Smooth muscle cell (in vitro differentiated cells): ENCODE measurements around the gene AOAH. TPM values are rescaled to one million over a fixed set of nuclear protein-coding genes. Genes with fewer than 3 reads are reported as not detected.

Experiments used
- DNase-seq: peaks from one replicate; lab custom pipeline; 2025; ENCODE audit not compliant: unreplicated experiment; lab: John Stamatoyannopoulos, UW
- H2AFZ ChIP-seq: fragments of 200-600 bp; sonication (generic); 2 replicates; pipeline ENCODE4 v1.6.0; 2016; ENCODE audit warnings: antibody characterized with exemption, low read depth, mild to moderate bottlenecking
- H3F3A ChIP-seq: fragments of 200-600 bp; sonication (generic); 2 replicates; pipeline ENCODE4 v1.6.0; 2017; ENCODE audit warnings: antibody characterized with exemption, low read depth
- H3K27ac ChIP-seq: fragments of 200-600 bp; sonication (generic); 2 replicates; pipeline ENCODE4 v1.5.1; 2016; ENCODE audit warnings: low read depth, mild to moderate bottlenecking
- H3K27me3 ChIP-seq: fragments of 200-600 bp; sonication (generic); 2 replicates; pipeline ENCODE4 v1.6.1; 2016; ENCODE audit warnings: low read depth, mild to moderate bottlenecking
- H3K36me3 ChIP-seq: fragments of 200-600 bp; sonication (generic); 2 replicates; pipeline ENCODE4 v1.5.1; 2016; ENCODE audit warnings: low read depth
- H3K4me1 ChIP-seq: fragments of 200-600 bp; sonication (generic); 2 replicates; pipeline ENCODE4 v1.5.1; 2016; ENCODE audit warnings: low read depth
- H3K4me2 ChIP-seq: fragments of 200-600 bp; sonication (generic); 2 replicates; pipeline ENCODE4 v1.6.0; 2016; ENCODE audit warnings: mild to moderate bottlenecking
- H3K4me3 ChIP-seq: fragments of 200-600 bp; sonication (generic); 2 replicates; pipeline ENCODE4 v1.5.1; 2016; ENCODE audit warnings: mild to moderate bottlenecking
- H3K79me2 ChIP-seq: fragments of 200-600 bp; sonication (generic); 2 replicates; pipeline ENCODE4 v1.6.0; 2016; ENCODE audit warnings: low read depth, mild to moderate bottlenecking
- H3K9ac ChIP-seq: fragments of 200-600 bp; sonication (generic); 2 replicates; pipeline ENCODE4 v1.6.0; 2016; ENCODE audit warnings: low read depth
- H3K9me3 ChIP-seq: fragments of 200-600 bp; sonication (generic); replicated peaks from 2 replicates; pipeline ENCODE4 v1.5.1; 2016; ENCODE audit warnings: low read depth
- H4K20me1 ChIP-seq: fragments of 200-600 bp; sonication (generic); 2 replicates; pipeline ENCODE4 v1.6.0; 2016; ENCODE audit warnings: low read depth
- CTCF ChIP-seq: fragments of 200-600 bp; sonication (generic); IDR thresholded peaks from 2 replicates; pipeline ENCODE4 v1.5.1; 2017; ENCODE audit warnings: borderline replicate concordance, mild to moderate bottlenecking, antibody characterized with exemption; ENCODE audit not compliant: insufficient read depth, poor library complexity, severe bottlenecking
- WGBS: methylation state at CpG from one replicate; pipeline ENCODE4 v1.1.7; 2016; ENCODE audit warnings: low lambda C conversion rate; 5-methylcytosine and 5-hydroxymethylcytosine counted together
- polyA plus RNA-seq: library from polyadenylated mRNA; unstranded; fragments of >200 nt; fragmentation: Nextera tagmentation; extraction: Ambion mirVana; gene quantifications from 2 replicates; pipeline ENCODE4 v1.2.1, GENCODE V29; 2016
- total RNA-seq: library from RNA; depleted of rRNA; stranded (reverse); fragments of >200 nt; gene quantifications from 2 replicates; pipeline ENCODE4 v1.2.3, GENCODE V29; 2014

Gene AOAH
- total and polyA plus RNA-seq, 2 experiments from 2014 or later, result not detected

GRCh38 chr7:36710186-36710791 is 14.0 kb downstream of the AOAH start:
- TF ChIP-seq CTCF, result no peak
- no peak overlapping the region for H3K9ac ChIP-seq
- H3F3A ChIP-seq, result no peaks in the 10 kb centered on the region
- no peaks in the 10 kb centered on the region for H3K9me3 ChIP-seq
- no peak overlapping the region for H3K27ac ChIP-seq
- no peaks in the 10 kb centered on the region for H3K4me1 ChIP-seq
- no peak overlapping the region for H2AFZ ChIP-seq
- no peaks in the 10 kb centered on the region for H3K36me3 ChIP-seq
- H3K79me2 ChIP-seq, result no peaks in the 10 kb centered on the region
- no peak overlapping the region for H3K4me3 ChIP-seq
- H3K27me3 ChIP-seq, result no peaks in the 10 kb centered on the region
- WGBS, result 80% methylated on average over 3 of the region's 3 CpGs
- no peak overlapping the region for H3K4me2 ChIP-seq
- H4K20me1 ChIP-seq, result no peaks in the 10 kb centered on the region
- DNase-seq, result no peak

- Histone ChIP-seq H3K27ac (no peak overlapping the region), H4K20me1 (no peaks in the 10 kb centered on the region), H3K4me1 (no peaks in the 10 kb centered on the region), H3F3A (no peaks in the 10 kb centered on the region), H3K4me3 (no peak overlapping the region), H3K4me2 (no peak overlapping the region), H3K79me2 (no peaks in the 10 kb centered on the region), H3K27me3 (no peaks in the 10 kb centered on the region), H3K9ac (no peak overlapping the region), H2AFZ (no peak overlapping the region), H3K36me3 (no peaks in the 10 kb centered on the region), H3K9me3 (no peaks in the 10 kb centered on the region)
- no peak for TF ChIP-seq CTCF
- WGBS, result 81% methylated on average over 5 of the region's 5 CpGs
- no peak for DNase-seq
Observed at GRCh38 chr7:36708767-36709166, 15.5 kb downstream of the AOAH start.

- WGBS, result 92% methylated on average over 4 of the region's 4 CpGs
Observed at GRCh38 chr7:36707898-36708297, 16.4 kb downstream of the AOAH start.

More at GRCh38 chr7:36707898-36708297, 16.4 kb downstream of the AOAH start:
- Histone ChIP-seq H3K9ac (no peak overlapping the region), H3K27me3 (no peaks in the 10 kb centered on the region), H2AFZ (no peak overlapping the region), H3K36me3 (no peaks in the 10 kb centered on the region), H3K4me2 (no peak overlapping the region), H3K9me3 (no peaks in the 10 kb centered on the region), H3K4me1 (no peaks in the 10 kb centered on the region), H3K4me3 (no peak overlapping the region), H3F3A (no peaks in the 10 kb centered on the region), H4K20me1 (no peaks in the 10 kb centered on the region), H3K27ac (no peak overlapping the region), H3K79me2 (no peaks in the 10 kb centered on the region)
- no peak for DNase-seq
- no peak for TF ChIP-seq CTCF
